Nephron (organoid): Measurements from ENCODE around the gene ZNF772.

ENCODE experiments used
- H3K27ac Mint-ChIP-seq, 3 experiments: 2 replicates each; pipeline ENCODE4 v1.8.0; 2020; ENCODE audit warnings: mixed read lengths in 3 of 3, mild to moderate bottlenecking in 2 of 3, moderate library complexity in 1 of 3
- H3K27me3 Mint-ChIP-seq: 2 replicates; pipeline ENCODE4 v1.8.0; 2021; ENCODE audit warnings: low read depth, mild to moderate bottlenecking, moderate library complexity, mixed read lengths
- H3K36me3 Mint-ChIP-seq: 2 replicates; pipeline ENCODE4 v1.8.0; 2020; ENCODE audit warnings: low read depth, mixed read lengths
- H3K4me1 Mint-ChIP-seq: 2 replicates; pipeline ENCODE4 v1.8.0; 2020; ENCODE audit warnings: mixed read lengths
- H3K4me3 Mint-ChIP-seq, 3 experiments: 2 replicates each; pipeline ENCODE4 v1.8.0; 2020; ENCODE audit warnings: mild to moderate bottlenecking in 3 of 3, mixed read lengths in 3 of 3, moderate library complexity in 2 of 3
- H3K9me3 Mint-ChIP-seq: 2 replicates; pipeline ENCODE4 v1.8.0; 2020; ENCODE audit warnings: mixed read lengths
- TF ChIP-seq, protein P1 (sequence below), 3 experiments: fragments of 200-600 bp; sonication (generic); IDR thresholded peaks; one replicate each; pipeline ENCODE4 v1.5.0; 2021; ENCODE audit warnings: antibody characterized with exemption in 3 of 3; ENCODE audit not compliant: unreplicated experiment in 3 of 3

ZNF772 gene

DNA sequence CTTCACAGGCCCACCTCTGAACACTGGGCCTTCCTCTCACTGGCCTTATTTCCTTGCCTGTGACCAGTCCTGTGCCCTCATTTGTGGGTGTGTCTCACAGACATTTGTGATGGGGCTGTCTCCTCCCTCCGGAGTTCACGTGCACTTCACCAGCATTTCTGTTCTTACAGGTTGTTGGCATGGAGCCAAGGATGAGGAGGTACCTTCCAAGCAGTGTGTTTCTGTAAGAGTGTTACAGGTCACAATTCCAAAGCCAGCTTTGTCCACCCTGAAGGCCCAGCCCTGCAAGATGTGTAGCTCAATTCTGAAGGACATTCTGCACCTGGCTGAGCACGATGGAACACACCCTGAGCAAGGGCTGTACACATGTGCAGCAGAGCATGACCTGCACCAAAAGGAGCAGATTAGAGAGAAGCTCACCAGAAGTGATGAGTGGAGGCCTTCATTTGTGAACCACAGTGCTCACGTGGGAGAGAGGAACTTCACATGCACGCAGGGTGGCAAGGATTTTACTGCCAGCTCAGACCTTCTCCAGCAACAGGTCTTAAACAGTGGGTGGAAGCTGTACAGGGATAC is 34.2 kb downstream of the ZNF772 start:
- H3K27me3 Mint-ChIP-seq: no peaks in the 10 kb centered on the region
- no peak overlapping the region for H3K4me3 Mint-ChIP-seq
- H3K9me3 Mint-ChIP-seq: peaks cover 77% of the 10 kb centered on the region
- H3K36me3 Mint-ChIP-seq: peaks cover 91% of the 10 kb centered on the region
- no peaks in the 10 kb centered on the region for H3K4me1 Mint-ChIP-seq
- TF ChIP-seq, protein P1, sequence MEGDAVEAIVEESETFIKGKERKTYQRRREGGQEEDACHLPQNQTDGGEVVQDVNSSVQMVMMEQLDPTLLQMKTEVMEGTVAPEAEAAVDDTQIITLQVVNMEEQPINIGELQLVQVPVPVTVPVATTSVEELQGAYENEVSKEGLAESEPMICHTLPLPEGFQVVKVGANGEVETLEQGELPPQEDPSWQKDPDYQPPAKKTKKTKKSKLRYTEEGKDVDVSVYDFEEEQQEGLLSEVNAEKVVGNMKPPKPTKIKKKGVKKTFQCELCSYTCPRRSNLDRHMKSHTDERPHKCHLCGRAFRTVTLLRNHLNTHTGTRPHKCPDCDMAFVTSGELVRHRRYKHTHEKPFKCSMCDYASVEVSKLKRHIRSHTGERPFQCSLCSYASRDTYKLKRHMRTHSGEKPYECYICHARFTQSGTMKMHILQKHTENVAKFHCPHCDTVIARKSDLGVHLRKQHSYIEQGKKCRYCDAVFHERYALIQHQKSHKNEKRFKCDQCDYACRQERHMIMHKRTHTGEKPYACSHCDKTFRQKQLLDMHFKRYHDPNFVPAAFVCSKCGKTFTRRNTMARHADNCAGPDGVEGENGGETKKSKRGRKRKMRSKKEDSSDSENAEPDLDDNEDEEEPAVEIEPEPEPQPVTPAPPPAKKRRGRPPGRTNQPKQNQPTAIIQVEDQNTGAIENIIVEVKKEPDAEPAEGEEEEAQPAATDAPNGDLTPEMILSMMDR (IDR thresholded peaks at IDR 0.05; ENCODE audit: unreplicated experiment in 3 of 3): no peak
- no peak overlapping the region for H3K27ac Mint-ChIP-seq

DNA sequence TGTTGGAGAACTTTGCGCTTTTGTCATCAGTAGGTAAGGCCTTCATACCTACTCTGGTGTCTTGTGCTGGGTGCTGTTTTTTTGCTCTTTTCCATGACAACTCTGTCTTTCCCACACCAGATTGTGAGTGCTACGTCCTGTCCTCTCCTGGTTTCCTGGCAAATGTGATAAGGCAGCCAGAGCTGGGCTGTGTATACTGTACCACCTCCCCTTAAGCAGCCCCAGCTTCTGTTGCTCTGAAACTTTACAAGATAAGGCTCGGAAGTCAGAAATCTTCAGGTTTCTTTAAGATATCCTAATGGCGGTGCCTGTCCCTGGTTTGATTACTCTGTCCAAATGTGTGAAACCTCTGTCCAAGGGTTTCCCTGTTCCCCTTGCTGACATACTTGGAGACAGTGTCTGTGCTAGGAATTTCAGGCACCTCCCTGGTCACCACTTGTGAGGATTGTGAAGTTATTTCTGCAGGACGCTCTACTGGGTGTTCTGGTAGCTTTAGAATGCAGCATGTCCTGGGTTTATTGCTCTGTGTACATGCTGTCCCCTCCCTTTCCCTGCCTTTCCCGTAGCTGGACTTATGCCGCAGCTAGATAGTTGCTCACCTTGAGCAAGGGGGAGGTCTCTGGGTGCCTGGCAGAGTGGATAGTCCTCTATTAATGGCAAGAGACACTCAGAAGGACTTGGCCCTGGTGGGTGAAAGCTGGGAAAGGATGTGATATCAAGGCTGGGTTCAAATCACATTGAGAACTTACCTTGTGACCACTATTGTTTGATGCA is 35.2 kb downstream of the ZNF772 start:
- TF ChIP-seq, protein P1 (IDR thresholded peaks at IDR 0.05; ENCODE audit: unreplicated experiment in 3 of 3): no peak
- no peak overlapping the region for H3K4me3 Mint-ChIP-seq

DNA sequence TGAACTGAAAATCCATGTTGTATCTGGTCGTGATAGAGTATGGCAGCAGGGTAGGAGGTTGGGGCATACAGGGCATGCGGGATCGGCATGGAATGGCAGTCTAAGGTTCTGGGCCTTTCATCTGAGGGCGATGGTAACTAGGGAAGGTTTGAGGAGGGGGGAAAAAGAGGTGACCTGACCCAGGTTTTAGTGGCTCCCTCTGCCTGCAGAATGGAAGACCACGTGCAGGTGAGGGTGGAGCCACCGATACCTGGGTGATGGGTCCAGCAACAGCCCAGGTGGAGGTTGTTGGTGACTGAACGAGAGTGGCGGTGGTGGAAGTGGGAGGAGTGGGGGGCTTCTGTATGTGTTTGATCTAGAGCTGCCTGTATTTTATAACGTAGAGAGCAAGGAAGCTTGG is 38.4 kb downstream of the ZNF772 start:
- Mint-ChIP-seq H3K27ac (no peak overlapping the region), H3K36me3 (peaks cover 81% of the 10 kb centered on the region), H3K9me3 (peaks cover 65% of the 10 kb centered on the region), H3K27me3 (no peaks in the 10 kb centered on the region), H3K4me1 (peaks cover 16% of the 10 kb centered on the region), H3K4me3 (no peak overlapping the region)
- TF ChIP-seq, protein P1 (IDR thresholded peaks at IDR 0.05; ENCODE audit: unreplicated experiment in 3 of 3): no peak

More for the DNA sequence above, 35.2 kb downstream of the ZNF772 start:
- Mint-ChIP-seq H3K9me3 (peaks cover 76% of the 10 kb centered on the region), H3K36me3 (peaks cover 89% of the 10 kb centered on the region), H3K27me3 (no peaks in the 10 kb centered on the region), H3K4me1 (no peaks in the 10 kb centered on the region), H3K27ac (no peak overlapping the region)

DNA sequence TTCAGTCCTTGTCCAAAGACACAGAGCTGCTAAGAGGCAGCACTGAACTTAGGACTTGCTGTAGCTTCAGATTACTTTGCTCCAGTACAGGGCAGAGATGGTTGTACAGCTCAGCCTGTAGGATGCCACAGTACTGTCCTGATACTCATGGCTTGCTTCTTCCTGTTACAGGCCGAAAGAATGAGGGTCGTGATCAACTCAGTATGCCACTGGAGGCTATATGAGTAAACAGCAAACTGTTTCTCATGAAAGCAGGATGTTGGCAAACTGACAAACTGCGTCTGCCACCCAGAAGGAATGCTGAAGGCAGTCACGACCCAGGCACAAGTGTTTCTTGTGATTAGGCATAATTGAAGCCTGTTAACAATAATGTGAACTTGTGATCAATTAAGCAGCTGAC is 39.4 kb downstream of the ZNF772 start:
- Mint-ChIP-seq H3K27me3 (no peaks in the 10 kb centered on the region), H3K4me3 (peak overlapping the region in 1 of 3 experiments; percentile 39), H3K4me1 (peaks cover 16% of the 10 kb centered on the region), H3K9me3 (peaks cover 56% of the 10 kb centered on the region), H3K36me3 (peaks cover 77% of the 10 kb centered on the region), H3K27ac (no peak overlapping the region)
- TF ChIP-seq, protein P1 (IDR thresholded peaks at IDR 0.05; ENCODE audit: unreplicated experiment in 3 of 3): no peak

DNA sequence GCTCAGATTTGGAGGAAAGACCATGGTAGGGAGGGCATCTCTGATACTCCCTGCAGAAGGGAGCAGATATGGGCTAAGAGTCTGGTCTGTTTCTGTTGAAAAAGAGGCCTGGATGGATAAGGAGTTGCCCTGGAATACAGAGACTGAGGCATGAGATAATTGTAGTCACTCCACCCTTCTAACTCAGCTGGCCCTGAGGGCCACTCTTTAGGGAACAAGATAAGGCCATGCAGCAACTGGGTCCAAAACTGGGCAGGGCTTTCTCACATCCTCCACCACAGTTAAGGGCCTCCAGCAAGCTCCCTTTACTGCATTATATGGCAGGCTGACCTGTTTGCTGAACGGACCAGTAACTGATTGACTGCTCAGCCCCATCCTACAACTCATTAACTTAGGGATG is 40.9 kb downstream of the ZNF772 start:
- no peaks in the 10 kb centered on the region for H3K27me3 Mint-ChIP-seq
- peak overlapping the region; percentile 95 to 97 (median 96) for H3K4me3 Mint-ChIP-seq
- H3K4me1 Mint-ChIP-seq: peaks cover 16% of the 10 kb centered on the region
- H3K27ac Mint-ChIP-seq: peak overlapping the region; percentile 27 to 93 (median 71)
- H3K36me3 Mint-ChIP-seq: peaks cover 70% of the 10 kb centered on the region
- H3K9me3 Mint-ChIP-seq: peaks cover 41% of the 10 kb centered on the region
- TF ChIP-seq, protein P1 (IDR thresholded peaks at IDR 0.05; ENCODE audit: unreplicated experiment in 3 of 3): no peak
